ENCODE measurements around the gene FGR. TPM values are rescaled to one million over a fixed set of nuclear protein-coding genes. Genes with fewer than 3 reads are reported as not detected.
"Not testable (repeated sequence)": the region's sequence is repeated elsewhere in the genome, so short reads cannot be mapped to it uniquely, and the experiment has no call there.

The FGR gene
- under 1 TPM; 0.08 to 0.65 (median 0.61) TPM for total RNA-seq

DNA sequence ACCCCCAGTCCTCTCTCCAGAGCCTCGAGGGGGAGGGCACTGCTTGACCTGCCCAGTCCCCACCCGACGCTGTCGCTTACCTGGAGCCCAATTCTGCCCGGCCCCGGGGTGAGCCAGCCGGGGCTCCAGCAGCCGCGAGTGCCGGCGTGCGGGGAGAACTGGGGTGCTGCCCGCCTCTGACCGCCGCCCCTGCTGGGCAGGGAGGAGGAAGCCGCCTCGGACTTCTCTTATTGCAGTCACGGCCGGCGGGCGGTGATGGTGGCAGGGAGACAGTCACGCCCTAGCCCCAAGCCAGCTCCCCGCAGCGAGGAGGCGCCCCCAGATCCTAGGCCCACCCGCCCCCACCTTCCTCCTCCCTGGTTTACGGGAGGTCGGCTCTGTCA, at the start of gene FGR:
Gene FGR (minus strand): TSS at position 201 of the 383 bp plus-strand sequence. CDS start 11,269 bp downstream, outside the sequence.
- DNase-seq (no peak), ATAC-seq (no peak)
- H3K9me3 Mint-ChIP-seq: no peaks in the 10 kb centered on the region
- H3K4me3 Mint-ChIP-seq: peak within 1 kb of the TSS; percentile 61
- H3K36me3 Mint-ChIP-seq (ENCODE audit: insufficient read depth): no peaks in the 10 kb centered on the region
- H3K27me3 Mint-ChIP-seq (ENCODE audit: low read depth): no peaks in the 10 kb centered on the region
- peaks cover 65% of the 10 kb centered on the region for H3K4me1 Mint-ChIP-seq (ENCODE audit: low read depth)

DNA sequence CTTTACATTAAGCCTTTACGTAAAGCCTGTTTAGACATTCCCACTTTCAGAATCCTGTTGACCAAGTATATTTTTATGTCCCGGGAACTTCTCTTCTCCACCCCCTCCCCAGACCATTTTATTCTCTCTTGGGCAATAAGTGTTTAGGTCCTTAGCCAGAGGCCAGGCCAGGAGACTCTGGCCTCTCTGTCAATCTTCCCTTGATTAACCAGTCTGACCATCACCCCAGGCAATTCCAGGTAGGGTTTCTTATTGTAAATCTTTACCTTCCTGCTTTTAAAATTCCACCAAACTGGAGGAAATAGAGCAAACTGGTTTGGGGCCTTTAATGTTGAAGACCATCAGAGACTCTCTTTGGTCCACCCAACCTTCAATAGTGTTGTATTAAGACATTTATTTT, 49.2 kb upstream of the FGR start:
- Mint-ChIP-seq H3K4me3 (no peak overlapping the region), H3K9me3 (peaks cover 11% of the 10 kb centered on the region), H3K36me3 (ENCODE audit: insufficient read depth) (no peaks in the 10 kb centered on the region)

DNA sequence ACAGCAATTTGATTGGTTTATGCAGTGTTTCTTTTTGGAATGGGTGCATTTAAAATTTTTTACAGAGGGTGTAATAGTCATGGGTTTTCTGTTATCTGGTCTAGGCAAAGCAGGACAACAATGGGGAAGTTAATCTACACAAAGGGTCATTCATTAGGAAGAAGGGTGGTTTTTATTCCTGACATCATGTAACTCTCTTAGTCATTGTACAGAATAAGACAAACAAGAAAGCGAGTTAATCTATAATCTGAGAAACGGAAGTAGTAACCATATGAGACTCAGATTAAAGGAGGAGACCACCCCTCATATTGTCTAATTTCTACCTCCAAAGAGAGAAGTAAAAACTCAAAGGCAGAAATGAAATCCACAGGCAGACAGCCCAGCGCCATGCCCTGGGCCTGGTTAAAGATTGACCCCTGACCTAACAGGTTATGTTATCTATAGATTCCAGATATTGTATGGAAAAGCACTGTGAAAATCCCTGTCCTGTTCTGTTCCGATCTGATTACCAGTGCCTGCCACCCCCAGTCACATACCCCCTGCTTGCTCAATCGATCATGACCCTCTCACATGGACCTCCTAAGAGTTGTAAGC, 47.5 kb upstream of the FGR start:
- DNase-seq: no peak
- no peak for ATAC-seq
- Mint-ChIP-seq H3K4me1 (ENCODE audit: low read depth) (no peaks in the 10 kb centered on the region), H3K36me3 (ENCODE audit: insufficient read depth) (no peaks in the 10 kb centered on the region), H3K9me3 (peaks cover 11% of the 10 kb centered on the region), H3K27me3 (ENCODE audit: low read depth) (no peaks in the 10 kb centered on the region), H3K4me3 (no peak overlapping the region)

More for the DNA sequence above, 49.2 kb upstream of the FGR start:
- no peaks in the 10 kb centered on the region for H3K27me3 Mint-ChIP-seq (ENCODE audit: low read depth)
- DNase-seq (no peak), ATAC-seq (no peak)
- no peaks in the 10 kb centered on the region for H3K4me1 Mint-ChIP-seq (ENCODE audit: low read depth)

DNA sequence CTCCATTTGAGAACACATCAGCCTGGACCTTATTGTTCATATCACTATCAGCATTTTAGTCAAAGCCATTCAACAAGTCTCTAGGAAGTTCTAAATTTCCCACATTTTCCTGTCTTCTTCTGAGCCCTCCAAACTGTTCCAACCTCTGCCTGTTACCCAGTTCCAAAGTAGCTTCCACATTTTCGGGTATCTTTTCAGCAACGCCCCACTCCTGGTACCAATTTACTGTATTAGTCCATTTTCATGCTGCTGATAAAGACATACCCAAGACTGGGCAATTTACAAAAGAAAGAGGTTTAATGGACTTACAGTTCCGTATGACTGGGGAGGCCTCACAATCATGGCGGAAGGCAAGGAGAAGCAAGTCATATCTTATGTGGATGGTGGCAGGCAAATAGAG, 46.6 kb upstream of the FGR start:
- H3K27me3 Mint-ChIP-seq (ENCODE audit: low read depth); H3K4me1 Mint-ChIP-seq (ENCODE audit: low read depth); H3K36me3 Mint-ChIP-seq (ENCODE audit: insufficient read depth); ATAC-seq; DNase-seq; H3K4me3 Mint-ChIP-seq: not testable (repeated sequence)
- peaks cover 11% of the 10 kb centered on the region for H3K9me3 Mint-ChIP-seq

DNA sequence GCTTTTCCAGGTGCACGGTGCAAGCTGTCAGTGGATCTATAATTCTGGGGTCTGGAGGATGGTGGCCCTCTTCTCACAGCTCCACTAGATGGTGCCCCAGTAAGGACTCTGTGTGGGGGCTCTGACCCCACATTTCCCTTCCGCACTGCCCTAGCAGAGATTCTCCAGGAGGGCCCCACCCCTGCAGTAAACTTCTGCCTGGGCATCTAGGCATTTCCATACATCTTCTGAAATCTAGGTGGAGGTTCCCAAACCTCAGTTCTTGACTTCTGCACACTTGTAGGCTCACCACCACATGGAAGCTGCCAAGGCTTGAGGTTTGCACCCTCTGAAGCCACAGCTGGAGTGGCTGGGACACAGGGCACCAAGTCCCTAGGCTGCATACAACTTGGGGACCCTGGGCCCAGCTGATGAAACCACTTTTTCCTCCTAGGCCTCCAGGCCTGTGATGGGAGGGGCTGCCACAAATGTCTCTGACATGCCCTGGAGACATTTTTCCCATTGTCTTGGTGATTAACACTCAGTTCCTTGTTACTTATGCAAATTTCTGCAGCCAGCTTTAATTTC, 45.3 kb upstream of the FGR start:
- peaks cover 11% of the 10 kb centered on the region for H3K9me3 Mint-ChIP-seq
- not testable (repeated sequence) for H3K27me3 Mint-ChIP-seq (ENCODE audit: low read depth); DNase-seq; H3K4me1 Mint-ChIP-seq (ENCODE audit: low read depth); H3K4me3 Mint-ChIP-seq; ATAC-seq; H3K36me3 Mint-ChIP-seq (ENCODE audit: insufficient read depth)

DNA sequence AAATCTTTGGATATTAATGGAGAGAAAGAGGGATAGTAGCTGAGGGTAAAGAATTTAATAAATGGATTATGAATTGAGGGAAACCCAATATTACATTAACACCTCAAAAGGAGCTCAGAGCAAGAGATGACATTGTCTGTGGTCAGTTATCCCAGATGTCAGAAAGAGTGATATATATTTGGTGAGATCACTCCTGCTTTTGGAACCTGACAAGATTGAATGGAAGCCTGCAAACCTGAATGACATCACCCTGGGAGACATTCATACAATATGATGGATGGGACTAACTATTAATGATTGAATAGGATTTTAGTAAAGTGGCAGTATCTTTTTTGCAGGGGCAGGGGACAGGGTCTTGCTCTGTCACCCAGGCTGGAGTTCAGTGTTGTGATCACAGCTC, 43.8 kb upstream of the FGR start:
- no peak for DNase-seq
- no peaks in the 10 kb centered on the region for H3K4me1 Mint-ChIP-seq (ENCODE audit: low read depth)
- ATAC-seq: no peak
- H3K9me3 Mint-ChIP-seq: peaks cover 11% of the 10 kb centered on the region
- no peaks in the 10 kb centered on the region for H3K27me3 Mint-ChIP-seq (ENCODE audit: low read depth)
- no peak overlapping the region for H3K4me3 Mint-ChIP-seq
- H3K36me3 Mint-ChIP-seq (ENCODE audit: insufficient read depth): no peaks in the 10 kb centered on the region

DNA sequence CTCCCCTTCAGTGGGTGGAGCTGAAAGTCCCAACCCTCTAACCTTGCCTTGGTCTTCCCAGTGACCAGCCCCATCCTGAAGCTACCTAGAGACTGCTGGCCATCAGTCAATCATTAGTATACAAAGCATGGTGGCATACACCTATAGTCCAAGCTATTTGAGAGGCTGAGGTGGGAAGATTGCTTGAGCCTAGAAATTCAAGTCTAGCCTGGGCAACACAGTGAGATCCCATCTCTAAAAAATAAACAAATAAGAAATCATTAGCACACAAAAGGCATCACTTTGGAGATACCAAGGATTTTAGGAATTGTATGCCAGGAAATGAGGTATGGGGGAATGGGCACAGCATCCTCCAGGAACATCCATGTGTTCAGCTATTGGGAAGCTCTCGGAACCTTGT, 41.4 kb upstream of the FGR start:
- ATAC-seq (no peak), DNase-seq (no peak)
- Mint-ChIP-seq H3K36me3 (ENCODE audit: insufficient read depth) (no peaks in the 10 kb centered on the region), H3K27me3 (ENCODE audit: low read depth) (no peaks in the 10 kb centered on the region), H3K4me1 (ENCODE audit: low read depth) (peaks cover 13% of the 10 kb centered on the region), H3K9me3 (peaks cover 3% of the 10 kb centered on the region), H3K4me3 (no peak overlapping the region)

DNA sequence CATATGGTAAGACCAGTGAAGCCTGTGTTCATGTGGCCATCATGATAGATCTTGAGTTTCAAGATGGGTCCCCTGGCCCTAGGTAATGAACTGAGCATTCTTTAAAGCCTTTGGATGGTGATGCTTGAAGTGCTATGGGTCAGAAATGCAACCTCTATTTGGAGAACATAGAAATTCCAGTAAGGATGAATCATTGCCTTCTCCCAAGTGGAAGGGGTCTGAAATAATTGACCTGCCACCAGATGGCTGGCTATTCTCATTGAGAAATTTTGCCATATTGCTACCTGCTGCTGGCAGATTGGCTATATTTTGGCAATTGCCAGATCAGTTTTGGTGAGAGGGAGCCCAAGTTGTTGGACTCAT, 37.7 kb upstream of the FGR start:
- H3K27me3 Mint-ChIP-seq (ENCODE audit: low read depth): no peaks in the 10 kb centered on the region
- no peak overlapping the region for H3K4me3 Mint-ChIP-seq
- H3K4me1 Mint-ChIP-seq (ENCODE audit: low read depth): peaks cover 37% of the 10 kb centered on the region
- peaks cover 1% of the 10 kb centered on the region for H3K36me3 Mint-ChIP-seq (ENCODE audit: insufficient read depth)
- H3K9me3 Mint-ChIP-seq: no peaks in the 10 kb centered on the region
- ATAC-seq: no peak
- DNase-seq: no peak

DNA sequence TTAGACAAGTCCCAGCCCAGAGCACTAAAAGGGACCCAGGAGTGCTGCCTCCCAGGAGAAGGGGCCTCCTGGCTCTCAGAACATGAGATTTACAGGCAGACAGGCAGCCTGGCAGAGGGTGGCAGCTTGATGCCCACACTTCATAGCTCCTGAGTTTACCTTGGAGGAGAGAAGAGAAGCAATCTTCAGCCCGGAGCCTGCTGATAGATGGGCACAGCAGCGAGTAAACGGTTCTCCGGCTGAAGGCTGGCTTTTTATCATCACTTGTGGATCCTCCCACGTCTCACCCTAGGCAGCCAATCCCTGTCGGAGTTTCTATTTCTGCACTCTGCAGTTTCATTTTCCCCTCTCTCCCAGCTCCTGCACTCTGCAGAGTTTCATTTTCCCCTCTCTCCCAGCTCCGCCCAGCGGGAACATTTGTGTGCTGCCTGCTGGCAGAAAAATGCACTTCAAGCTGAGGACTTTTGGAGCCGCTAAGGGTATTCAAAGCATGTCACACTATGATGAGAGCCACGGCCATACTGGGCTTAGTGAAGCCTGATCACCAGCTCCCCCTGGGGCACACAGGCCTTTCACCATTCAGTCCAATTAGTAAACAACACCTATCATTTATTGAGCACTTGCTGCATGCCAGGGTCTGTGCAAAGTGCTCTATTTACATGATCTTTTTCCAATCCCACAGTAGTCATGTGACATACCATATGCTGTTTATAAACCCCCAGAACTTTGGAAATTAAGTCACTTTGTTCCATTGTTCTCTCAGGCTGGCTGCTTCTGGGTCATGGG, 37.2 kb upstream of the FGR start, which contains the start of gene IFI6:
Gene IFI6 (minus strand): TSS at position 229 of the 786 bp plus-strand sequence. CDS start 2,878 bp downstream, outside the sequence.
- Mint-ChIP-seq H3K4me1 (ENCODE audit: low read depth) (peaks cover 37% of the 10 kb centered on the region), H3K27me3 (ENCODE audit: low read depth) (no peaks in the 10 kb centered on the region), H3K4me3 (peak within 1 kb of the TSS; percentile 87), H3K9me3 (no peaks in the 10 kb centered on the region), H3K36me3 (ENCODE audit: insufficient read depth) (peaks cover 1% of the 10 kb centered on the region)
- ATAC-seq: peak; percentile 90 to 94
- DNase-seq: peak; percentile 61

DNA sequence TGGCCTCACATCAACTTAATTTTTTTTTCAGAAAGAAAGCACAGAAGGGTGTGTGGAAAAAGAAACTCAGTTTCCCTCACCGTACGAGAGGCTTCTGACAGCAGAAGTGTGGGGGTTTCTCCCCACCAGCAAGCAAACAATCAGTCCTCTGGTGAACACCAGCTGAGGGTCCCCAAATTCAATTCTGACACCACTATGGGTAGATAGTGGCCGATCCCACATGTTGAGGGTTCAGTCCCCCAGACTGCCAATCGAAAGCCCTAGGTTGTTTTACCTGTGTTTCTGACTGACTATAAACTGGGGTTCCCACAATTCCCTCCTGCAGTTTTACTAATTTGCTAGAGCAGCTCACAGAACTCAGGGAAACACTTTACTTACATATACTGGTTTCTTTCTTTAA, 34.9 kb upstream of the FGR start:
- DNase-seq (no peak), ATAC-seq (no peak)
- Mint-ChIP-seq H3K36me3 (ENCODE audit: insufficient read depth) (peaks cover 7% of the 10 kb centered on the region), H3K9me3 (no peaks in the 10 kb centered on the region), H3K4me3 (peak overlapping the region; percentile 77), H3K4me1 (ENCODE audit: low read depth) (peaks cover 37% of the 10 kb centered on the region), H3K27me3 (ENCODE audit: low read depth) (no peaks in the 10 kb centered on the region)

DNA sequence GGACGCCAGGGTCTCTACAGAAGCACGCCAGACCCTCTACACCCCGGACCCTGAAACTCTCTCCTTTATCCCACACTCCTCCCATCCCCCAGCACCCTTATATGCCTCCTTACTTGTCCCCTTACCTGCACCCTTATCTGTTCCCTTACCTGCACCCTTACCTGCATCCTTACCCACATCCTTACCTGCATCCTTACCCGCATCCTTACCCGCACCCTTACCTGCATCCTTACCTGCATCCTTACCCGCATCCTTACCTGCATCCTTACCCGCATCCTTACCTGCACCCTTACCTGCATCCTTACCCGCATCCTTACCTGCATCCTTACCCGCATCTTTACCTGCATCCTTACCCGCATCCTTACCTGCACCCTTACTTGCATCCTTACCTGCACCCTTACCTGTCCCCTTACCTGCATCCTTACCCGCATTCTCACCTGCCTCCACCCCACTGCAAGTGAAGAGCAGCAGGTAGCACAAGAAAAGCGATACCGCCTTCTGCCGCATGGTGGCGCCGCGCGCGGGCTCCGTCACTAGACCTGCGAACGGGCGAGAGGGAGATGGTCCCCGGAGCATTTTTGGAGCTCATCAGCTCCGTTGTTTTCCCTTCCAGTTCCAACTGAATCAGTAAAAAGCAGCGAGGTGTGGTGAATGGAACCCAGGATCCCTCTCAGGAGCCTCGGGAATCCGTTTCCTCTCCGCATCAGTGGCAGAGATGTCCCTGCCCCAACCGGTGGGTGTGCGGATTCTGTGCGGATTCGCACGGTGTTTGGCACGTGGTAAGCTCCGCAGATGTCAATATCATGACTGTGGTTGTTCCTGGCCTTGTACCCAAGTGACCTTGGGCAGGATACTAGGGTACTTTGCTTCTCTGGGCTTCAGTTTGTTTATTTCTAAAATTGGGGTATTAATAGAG, 34.1 kb upstream of the FGR start:
- no peaks in the 10 kb centered on the region for H3K9me3 Mint-ChIP-seq
- DNase-seq (peak; percentile 91), ATAC-seq (peak; percentile 58 to 61)
- peaks cover 37% of the 10 kb centered on the region for H3K4me1 Mint-ChIP-seq (ENCODE audit: low read depth)
- peak overlapping the region; percentile 77 for H3K4me3 Mint-ChIP-seq
- H3K36me3 Mint-ChIP-seq (ENCODE audit: insufficient read depth): peaks cover 7% of the 10 kb centered on the region
- no peaks in the 10 kb centered on the region for H3K27me3 Mint-ChIP-seq (ENCODE audit: low read depth)

DNA sequence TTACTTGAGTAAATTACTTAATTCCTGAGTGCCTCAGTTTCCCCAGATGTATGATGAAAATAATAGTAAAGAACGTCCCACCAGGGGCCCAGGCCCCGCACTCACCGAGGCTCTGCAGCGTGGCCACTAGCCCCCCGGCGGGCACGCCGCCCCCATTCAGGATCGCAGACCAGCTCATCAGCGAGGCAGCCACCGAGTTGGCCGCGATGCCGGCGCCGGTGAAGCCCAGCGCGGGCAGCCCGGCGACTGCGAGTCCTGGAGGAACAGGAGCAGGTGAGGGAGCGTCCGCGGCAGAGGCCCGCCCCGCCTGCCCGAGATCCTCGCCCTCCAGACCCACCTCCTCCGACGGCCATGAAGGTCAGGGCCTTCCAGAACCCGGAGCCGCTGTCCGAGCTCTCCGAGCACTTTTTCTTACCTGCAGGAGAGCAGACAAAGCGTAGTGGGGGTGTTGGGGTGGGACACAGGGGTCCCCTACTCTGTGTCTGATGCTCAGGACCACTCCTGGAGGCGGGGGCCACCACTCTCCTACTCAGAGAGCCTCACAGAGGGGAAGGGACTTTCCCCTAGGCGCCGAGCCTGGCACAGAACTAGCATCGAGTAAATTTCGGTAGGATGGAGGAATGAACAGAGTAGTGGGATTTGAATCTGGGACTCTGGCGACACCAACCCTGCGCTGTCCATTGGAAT, 33.3 kb upstream of the FGR start:
- Mint-ChIP-seq H3K36me3 (ENCODE audit: insufficient read depth) (peaks cover 7% of the 10 kb centered on the region), H3K4me1 (ENCODE audit: low read depth) (peaks cover 38% of the 10 kb centered on the region), H3K9me3 (no peaks in the 10 kb centered on the region), H3K4me3 (no peak overlapping the region), H3K27me3 (ENCODE audit: low read depth) (no peaks in the 10 kb centered on the region)
- no peak for DNase-seq
- ATAC-seq: no peak

DNA sequence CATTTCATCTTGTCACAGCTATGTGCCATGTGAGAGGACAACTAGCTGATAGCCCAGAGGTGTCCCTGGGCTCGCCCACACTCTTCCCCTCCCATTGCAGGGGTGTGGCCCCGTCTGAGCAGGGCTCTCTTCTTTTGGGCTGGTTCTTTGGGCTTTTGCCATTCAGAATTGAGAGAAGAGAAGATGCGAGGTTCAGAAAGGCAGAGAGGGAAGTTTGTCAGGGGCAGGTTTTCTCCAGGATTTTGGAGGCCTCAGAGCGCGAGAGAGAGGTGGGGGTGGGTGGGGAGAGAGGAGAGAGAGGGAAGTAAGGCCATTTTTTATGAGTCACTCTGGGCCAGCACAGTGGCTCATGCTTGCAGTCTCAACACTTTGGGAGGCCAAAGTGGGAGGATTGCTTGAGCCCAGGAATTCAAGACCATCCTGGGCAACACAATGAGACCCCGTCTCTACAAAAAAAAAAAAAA, 31.8 kb upstream of the FGR start:
- DNase-seq: no peak
- Mint-ChIP-seq H3K9me3 (no peaks in the 10 kb centered on the region), H3K4me3 (no peak overlapping the region), H3K27me3 (ENCODE audit: low read depth) (no peaks in the 10 kb centered on the region), H3K4me1 (ENCODE audit: low read depth) (peaks cover 42% of the 10 kb centered on the region), H3K36me3 (ENCODE audit: insufficient read depth) (peaks cover 7% of the 10 kb centered on the region)
- ATAC-seq: no peak

Data from activated T-cell treated with anti-CD3 and anti-CD28 coated beads, Interleukin-2, amount 50 U/mL, for 4 hours (primary cell).